CD4-positive, alpha-beta T cell treated with Interleukin-12 subunit alpha and Interleukin-12 subunit beta, for 1 hour (primary cell): ENCODE results near the gene FBXO44.

Experiments used
- DNase-seq: peaks from one replicate; pipeline ENCODE4 v3.0.0-alpha.2; 2020

Gene FBXO44

DNA sequence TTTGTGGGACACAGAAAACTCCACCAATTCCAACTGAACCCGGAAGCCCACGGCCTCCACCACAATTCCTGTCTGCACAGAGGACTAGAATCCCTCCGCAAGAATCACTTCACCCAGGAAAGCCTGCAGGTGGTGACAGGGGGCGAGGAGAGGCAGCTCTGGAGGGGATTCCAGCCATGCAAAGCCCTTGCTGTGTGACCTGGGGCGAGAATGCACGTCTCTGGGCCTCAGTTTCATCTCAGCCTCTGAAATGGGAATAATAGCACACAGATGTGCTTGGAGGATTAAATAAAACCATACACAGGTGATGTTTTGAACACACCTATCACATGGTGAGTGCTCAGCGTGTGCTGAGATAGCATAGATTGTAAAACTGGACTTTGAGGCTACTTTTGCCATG lies 14.6 kb upstream of the FBXO44 start:
- no peak for DNase-seq

GRCh38 chr1:11640944-11641343 lies 13.7 kb upstream of the FBXO44 start:
- no peak for DNase-seq

- no peak for DNase-seq
Observed at GRCh38 chr1:11641776-11642305, 12.8 kb upstream of the FBXO44 start.

DNA sequence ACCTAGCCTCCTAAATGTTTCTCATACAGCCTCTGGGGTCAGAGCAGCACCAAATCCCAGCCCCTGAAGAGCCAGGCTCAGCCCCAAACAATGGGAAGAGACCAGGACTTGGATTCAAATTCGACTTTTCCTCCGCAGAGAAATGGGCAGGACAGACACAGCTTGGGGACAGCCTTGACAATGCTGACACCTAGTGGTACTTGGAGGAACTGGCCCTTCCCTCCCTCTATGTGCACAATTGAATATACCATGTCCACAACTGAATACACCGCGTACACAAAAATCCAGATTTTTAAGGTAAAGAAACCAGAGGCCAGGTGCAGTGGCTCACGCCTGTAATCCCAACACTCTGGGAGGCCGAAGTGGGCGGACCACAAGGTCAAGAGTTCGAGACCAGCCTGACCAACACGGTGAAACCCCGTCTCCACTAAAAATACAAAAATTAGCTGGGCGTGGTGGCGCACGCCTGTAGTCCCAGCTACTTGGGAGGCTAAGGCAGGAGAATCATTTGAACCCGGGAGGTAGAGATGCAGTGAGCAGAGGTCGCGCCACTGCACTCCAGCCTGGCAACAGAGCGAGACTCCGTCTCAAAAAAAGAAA lies 12.2 kb upstream of the FBXO44 start:
- DNase-seq = peak; percentile 79

DNA sequence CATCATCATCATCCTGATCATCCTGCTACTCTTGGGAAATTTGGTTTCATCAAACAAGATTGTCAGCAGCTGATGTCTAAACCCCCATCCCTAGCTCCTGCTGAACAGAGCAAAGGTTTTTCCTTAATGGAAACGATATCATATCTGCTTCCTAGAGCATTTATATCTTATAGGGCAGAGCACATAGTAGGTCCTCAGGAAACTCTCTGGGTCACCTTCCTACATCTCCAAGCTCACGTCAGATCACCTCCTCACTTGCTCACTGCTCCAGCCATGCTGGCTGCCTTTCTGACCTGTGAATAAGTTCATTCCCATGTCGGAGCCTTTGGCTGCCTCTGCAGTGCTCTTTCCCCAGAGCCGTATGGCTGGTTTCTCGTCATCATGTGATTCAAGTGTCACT lies 10.9 kb upstream of the FBXO44 start:
- no peak for DNase-seq

DNA sequence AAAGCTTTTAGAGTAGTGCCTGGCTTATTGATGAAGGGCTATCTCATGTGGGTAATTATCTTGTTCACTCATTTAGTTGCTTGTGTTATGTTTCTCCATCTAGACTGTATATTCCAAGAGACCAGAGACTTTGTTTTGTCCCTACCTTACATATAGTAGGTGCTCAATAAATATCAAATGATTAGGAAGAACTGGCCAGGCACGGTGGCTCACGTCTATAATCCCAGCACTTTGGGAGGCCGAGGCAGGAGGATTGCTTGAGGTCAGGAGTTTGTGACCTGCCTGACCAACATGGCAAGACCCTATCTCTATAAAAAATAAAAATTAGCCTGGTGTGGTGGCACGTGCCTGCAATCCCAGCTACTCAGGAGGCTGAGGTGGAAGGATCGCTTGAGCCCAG lies 9.4 kb upstream of the FBXO44 start:
- no peak for DNase-seq

- DNase-seq = peak; percentile 82
Observed at GRCh38 chr1:11645670-11646265, 8.9 kb upstream of the FBXO44 start.

DNA sequence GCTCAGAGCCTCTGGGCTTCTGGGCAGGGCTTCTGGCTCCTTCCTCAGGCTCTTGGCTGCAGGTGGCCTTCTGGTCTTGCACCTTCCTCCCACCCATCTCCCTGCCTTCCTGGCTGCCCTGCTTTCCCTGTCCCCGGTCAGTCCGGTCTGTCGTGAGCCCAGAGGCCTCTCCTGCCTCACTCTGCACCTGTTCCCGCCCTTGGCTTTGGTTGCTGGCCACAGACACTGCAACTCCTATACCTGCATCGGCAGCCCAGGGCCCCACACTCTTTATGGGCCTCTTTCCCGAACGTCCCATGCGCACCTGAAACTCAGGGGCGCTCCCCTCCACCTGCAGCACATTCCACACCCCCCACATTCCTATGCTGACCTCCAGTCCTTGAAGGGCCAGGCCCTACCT lies 8.4 kb upstream of the FBXO44 start:
- no peak for DNase-seq

- no peak for DNase-seq
Observed at GRCh38 chr1:11647333-11647732, 7.3 kb upstream of the FBXO44 start.

- DNase-seq = no peak
Observed at GRCh38 chr1:11648039-11648438, 6.6 kb upstream of the FBXO44 start.

DNA sequence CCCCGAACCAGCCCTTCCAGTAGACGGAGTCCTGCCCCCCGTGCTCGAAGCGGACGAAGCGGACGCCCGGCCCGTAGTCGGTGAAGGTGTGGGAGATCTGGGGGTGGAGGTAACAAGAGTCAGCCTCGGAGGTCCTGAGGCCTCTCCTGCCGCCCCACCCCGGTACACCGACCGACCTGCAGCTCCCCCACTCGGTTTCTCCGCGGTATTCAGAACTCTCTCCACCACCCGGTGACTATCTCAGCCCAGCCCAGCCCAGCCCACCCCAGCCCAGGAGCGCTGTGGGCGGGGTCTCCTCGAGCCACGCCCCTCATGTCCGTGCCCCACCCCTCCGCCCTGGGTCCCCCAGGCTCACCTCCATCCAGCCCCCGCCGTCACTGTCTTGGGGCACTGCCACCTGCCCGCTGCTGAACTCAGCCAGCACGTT lies 5.9 kb upstream of the FBXO44 start:
- peak; percentile 34 for DNase-seq

GRCh38 chr1:11649237-11649623 lies 5.4 kb upstream of the FBXO44 start:
- DNase-seq = no peak

DNA sequence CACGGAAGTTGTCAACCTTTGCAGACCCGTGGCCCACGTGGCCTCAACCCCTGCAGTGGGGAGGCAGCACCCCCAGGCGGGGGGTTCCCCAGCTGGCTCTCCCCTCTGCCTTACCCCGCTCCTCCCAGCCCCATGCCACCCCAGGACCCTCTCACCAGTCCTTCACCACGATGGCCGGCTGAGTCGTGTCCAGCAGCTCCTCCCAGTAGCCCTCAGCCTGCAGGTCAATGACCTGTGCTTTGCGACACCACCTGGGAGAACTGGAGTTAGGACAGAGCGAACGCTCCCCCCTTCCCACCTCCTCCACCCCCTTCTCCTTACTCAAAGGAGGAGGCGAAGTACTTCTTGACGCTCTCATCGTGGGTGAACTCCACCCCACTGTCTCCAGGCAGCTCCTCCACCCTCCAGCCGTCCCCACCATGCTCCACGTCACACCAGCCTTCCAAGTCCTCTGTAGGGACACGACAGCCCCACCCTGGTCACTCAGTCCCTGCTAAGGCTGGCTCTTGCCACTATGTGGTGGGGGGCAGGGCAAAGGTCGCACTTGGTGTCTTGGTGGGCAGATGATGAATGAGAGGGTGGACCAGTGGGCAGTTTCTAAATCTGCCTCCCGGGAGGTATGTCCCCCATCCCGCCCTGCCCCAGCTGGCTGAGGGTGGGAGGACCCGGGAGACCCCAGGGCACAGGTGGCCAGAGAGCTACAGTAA lies 4.9 kb upstream of the FBXO44 start:
- no peak for DNase-seq

DNA sequence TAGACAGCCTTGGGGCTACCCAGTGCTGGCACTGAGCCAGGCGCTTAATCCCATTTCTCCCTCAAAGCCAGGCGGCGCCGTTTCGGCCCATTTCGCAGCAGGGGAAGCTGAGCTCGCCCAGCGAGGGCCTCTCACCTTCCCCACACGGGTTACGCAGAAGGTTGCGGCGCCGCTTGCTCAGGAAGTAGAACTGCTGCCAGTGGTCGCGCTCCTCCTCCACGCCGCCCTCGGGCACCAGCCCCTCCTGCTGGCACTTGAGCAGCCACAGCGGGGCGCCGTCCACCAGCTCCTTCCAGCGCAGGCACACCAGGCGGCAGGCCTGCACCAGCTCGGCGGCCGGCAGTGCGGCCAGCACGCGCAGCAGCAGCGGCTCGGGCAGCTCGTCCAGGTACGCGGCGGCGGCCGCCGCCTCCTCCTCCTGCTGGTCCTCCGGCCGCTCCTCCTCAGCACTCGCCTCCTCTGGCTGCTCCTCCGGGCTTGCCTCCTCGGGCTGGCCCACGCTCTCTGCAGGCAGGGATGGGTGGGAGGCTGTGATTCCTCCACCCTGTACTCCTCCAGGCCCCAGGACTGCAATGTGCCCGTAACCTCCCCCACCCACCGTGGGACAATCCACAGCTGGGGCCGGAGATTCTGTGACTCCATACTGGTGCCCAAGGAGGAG lies 4.2 kb upstream of the FBXO44 start:
- peak; percentile 88 for DNase-seq

- no peak for DNase-seq
Observed at GRCh38 chr1:11651017-11651416, 3.7 kb upstream of the FBXO44 start.

GRCh38 chr1:11652203-11652780 lies 2.4 kb upstream of the FBXO44 start:
- no peak for DNase-seq

- DNase-seq = no peak
Observed at GRCh38 chr1:11653101-11653860, 1.4 kb upstream of the FBXO44 start.

GRCh38 chr1:11653861-11654136 lies 878 bp upstream of the FBXO44 start:
- DNase-seq = no peak

- DNase-seq = no peak
Observed at GRCh38 chr1:11654939-11655808, 497 bp downstream of the FBXO44 start.

GRCh38 chr1:11657654-11658053 lies 3.0 kb downstream of the FBXO44 start:
- no peak for DNase-seq

- no peak for DNase-seq
Observed at GRCh38 chr1:11658542-11658941, 3.9 kb downstream of the FBXO44 start.

DNA sequence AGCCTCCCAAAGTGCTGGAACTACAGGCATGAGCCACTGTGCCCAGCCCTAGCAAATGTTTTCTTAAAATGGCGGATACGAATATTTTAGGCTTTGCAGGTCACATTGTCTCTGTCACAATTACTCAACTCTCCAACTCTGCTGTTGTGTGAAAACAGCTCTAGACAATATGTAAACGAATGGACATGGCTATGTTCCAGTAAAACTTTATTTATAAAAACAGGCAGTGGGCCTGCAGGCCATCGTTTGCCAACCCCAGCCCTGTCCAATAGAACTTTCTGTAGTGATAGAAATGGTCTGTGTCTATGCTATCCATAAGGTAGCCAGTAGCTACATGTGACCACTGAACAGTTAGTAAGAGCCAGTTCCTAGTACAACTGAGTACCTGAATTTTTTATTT lies 5.1 kb downstream of the FBXO44 start:
- DNase-seq = no peak
